CD4-positive, alpha-beta T cell treated with Interleukin-17A for 1 hour (primary cell): ENCODE data around the gene OSBPL10.

Experiments used
- DNase-seq: peaks from one replicate; pipeline ENCODE4 v3.0.0-alpha.2; 2020

Gene OSBPL10

GRCh38 chr3:31841515-31841914 lies 139.5 kb downstream of the OSBPL10 start:
- no peak for DNase-seq

DNA sequence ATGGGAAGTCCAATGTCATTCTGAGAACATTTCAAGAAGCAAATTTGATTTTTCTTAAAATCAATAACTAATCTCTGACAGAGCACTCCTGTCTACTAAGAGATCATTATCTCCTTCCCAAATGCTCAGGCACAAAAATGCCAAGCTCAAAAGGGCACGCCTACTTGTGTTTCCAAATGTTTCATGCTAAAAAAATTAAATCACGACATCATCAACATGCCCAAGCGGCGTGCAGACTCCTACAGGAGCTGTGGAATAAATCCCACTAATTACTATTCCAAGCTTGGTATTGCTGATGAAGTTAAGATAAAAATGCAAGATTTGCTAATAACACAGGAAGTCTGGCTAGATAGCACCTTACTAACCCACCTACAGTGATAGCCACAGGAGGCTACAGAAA lies 140.8 kb downstream of the OSBPL10 start:
- no peak for DNase-seq

DNA sequence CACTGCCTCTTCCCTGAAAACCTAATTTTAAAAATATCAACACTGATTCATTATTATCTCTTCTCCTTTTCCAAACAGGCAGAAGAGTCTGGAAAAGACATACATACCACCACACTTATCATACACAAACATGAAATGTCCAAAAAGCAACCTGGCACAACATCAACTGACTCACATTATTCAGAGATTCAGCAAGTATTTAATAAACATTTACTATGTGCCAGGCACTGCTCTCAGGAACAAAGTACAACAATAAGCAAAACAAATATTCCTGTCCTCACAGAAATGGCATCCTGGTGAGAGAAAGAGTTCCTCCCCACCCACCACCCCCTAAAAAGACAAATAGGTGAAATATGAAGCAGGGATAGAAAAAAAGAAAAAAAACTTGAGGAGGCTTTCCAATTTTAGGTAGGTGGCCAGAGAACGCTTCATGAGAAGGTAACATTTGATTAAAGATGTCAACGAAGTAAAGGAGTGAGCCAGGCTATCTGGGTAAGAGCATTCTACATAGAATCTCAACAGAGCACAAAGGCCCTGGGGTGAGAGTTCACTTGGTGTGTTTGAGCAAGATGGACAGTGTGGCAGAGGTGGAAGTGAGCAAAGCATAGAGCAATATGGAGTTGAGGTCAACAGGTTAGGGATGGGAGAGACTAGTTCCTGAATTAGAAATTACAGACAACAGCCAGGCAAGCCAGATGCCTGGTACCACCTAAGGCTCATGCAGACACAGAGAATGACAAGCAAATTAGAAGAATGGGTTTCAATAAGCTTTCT lies 141.7 kb downstream of the OSBPL10 start:
- no peak for DNase-seq

- no peak for DNase-seq
Measured at GRCh38 chr3:31836131-31837075, 144.7 kb downstream of the OSBPL10 start.

DNA sequence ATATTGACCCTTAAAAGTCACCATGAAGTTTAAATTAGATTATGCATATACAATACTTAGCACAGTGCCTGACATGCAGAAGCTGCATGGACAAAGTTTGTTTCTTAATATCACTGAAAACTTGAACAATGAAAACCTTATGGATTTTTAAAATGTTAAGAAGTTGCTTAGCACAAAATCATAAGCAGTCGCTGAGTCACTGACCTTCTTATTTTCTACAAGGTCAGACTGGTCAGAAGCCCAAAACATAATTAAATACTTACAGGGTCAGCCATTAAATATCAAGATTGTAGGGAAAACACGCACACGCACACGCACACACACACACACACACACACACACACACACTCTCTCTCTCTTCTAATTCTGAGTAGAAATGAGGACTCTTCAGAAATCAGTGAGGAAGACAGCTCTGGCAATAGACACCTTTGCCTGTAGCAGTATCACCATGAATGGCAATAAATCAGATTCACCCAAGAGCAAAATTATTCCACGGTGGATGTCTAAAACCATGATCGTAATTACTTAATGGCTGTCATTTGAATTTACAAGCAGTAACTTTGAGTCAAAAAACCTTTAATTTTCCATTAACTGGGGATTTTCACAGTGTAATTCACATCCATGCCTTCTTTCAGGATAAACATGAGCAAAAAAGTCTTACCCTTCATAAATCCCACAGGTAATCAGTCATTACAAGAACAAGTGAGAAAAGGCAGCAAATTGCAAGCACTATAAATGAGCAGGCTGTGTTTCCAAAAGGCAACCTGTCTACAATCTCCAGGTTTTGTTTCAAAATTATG lies 147.5 kb downstream of the OSBPL10 start:
- DNase-seq = no peak

DNA sequence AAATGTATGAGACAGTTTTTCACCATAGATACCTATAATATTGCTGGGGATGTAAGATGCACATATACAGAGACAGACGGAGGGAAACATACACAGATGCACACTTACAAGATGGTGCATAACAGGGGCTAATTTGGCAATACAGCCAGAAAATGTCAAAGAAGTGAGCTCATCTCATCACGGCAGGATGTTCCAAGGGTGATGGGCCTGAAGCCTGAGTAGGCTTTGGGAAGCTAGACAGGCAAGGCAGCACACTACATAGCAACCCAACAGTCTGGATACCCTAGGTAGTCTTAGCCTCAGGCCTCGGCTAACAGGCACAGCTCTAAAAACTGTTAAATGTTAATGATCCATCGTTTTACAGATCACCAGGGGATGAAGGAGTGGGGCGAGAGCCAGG lies 148.5 kb downstream of the OSBPL10 start:
- no peak for DNase-seq

- no peak for DNase-seq
Measured at GRCh38 chr3:31831591-31831990, 149.5 kb downstream of the OSBPL10 start.

DNA sequence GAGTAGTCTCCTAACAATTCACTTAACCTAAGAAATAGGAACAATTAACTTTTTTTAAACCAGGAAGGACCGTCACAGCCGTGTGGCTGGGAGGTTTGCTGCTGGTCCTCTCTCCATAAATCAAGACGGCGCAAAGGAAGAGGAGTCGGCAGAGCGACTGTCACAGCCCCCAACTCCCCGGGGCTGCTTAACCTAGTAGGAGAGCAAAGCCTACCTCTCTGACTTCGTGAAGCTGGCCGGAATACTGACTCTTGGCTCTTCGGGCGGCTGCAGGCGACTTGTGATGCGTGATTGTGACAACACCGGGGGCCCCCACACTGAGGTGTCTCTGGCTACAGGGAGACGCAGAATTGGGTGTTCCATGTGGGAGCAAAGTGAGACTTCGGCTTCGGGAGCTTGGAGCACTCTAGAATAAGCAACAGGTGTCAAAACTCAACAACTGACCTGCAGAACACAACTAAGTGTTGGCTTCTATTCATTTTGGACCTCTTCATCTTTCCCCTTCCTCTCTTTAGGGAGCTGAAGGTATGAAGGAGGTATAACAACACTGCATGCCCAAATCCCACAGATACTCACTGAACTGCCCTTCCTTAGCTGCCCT lies 151.1 kb downstream of the OSBPL10 start:
- DNase-seq = no peak

- no peak for DNase-seq
Measured at GRCh38 chr3:31829010-31829409, 152.1 kb downstream of the OSBPL10 start.

DNA sequence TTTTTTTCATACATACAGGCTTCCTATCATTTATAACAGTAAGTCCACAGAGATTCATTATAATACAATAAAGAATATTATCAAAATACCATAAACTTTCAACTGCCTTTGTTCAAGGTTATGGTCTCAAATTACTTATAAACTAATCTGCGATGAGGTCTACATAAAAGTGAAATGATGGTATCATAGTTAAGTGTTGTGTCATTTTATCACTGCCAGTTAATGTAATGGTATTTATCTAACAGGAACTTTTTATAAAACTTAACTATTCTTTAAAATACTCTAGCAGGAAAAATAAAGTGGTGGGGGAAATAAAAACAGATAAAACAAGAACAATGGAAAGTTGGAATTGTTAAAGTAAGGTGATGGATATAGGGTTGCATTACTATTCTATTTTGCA lies 153.1 kb downstream of the OSBPL10 start:
- no peak for DNase-seq

DNA sequence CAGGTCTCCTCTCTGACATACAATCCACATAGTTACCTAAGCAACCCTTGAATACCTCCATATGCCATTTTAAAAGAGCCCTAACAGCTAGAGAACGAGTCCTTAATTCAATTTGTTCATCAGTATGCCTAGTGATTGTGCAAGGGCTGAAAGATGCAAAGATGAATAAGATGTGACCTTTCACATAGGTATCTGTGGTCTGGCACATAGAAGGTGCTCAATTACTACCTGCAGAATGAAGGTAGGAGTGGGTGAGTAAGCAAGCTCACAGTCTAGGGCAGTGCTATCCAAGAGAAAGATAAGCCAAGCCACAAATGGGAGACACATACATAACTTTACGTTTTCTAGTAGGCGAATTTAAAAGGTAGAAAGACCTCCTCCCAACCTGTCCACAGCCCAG lies 157.9 kb downstream of the OSBPL10 start:
- DNase-seq = no peak

GRCh38 chr3:31821118-31821517 lies 159.9 kb downstream of the OSBPL10 start:
- DNase-seq = no peak

GRCh38 chr3:31819441-31819840 lies 161.6 kb downstream of the OSBPL10 start:
- DNase-seq = no peak

- DNase-seq = no peak
Measured at GRCh38 chr3:31817411-31817966, 163.6 kb downstream of the OSBPL10 start.

- DNase-seq = no peak
Measured at GRCh38 chr3:31815631-31816440, 165.2 kb downstream of the OSBPL10 start.

DNA sequence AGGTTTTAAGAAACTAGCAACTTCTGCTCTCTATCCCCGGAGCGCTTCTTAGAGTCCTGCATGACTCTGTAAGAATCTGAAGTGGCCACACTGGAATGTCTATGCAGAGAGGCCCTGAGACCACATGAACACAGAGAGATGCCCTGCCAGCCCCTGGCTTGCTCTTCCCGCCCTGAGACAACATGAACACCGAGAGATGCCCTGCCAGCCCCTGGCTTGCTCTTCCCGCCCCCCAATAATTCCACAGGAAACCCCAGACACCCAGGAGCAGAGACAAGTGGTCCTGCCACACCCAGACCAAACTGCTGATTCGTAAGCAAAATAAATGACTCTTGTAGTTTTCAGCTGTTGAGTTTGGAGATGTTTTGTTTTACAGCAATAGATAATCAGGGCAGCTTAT lies 166.1 kb downstream of the OSBPL10 start:
- DNase-seq = no peak

DNA sequence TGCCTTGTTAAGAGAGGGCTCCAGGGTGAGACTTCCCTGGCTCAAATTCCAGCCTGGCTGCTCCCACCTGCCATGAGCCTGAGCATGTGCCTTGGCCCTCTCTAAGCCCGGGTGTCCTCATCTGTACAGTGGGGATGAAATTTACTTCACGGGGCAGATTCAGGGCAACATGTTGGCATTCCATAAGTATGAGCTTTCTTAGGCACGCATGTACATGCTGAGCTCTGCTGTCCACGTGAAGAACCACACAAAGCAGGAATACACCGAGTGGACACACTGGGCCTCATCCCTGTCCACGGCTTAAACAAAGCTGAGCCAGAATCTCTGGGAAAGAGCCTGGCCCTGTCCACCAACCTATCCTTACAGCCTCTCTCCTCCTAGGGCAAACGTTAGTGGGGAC lies 167.4 kb downstream of the OSBPL10 start:
- DNase-seq = no peak

DNA sequence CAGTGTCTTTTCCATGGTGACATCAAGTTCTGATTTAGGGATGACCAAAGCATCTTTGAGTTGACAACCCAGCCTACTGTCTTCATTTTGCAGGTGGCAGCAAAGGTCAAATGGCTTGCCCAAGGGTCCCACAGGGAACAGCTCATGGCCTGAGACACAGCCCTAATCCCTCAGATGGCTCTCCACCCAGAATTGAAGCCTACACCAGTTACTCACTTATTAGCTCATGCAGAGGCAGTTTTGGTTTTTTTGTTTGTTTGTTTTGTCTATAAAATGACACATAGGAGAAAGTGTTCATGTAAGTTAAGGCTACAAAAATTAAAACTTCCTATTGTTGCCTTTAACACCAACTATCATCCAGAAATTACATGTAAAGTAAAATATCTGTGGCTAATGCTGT lies 167.9 kb downstream of the OSBPL10 start:
- DNase-seq = no peak

- DNase-seq = no peak
Measured at GRCh38 chr3:31810991-31811433, 170.1 kb downstream of the OSBPL10 start.

GRCh38 chr3:31808143-31808720 lies 172.8 kb downstream of the OSBPL10 start:
- no peak for DNase-seq
